HEK293 (cell line): ENCODE measurements around the gene PCSK6.

Source experiments
- ZSCAN16 ChIP-seq: fragments of 450-650 bp; formaldehyde crosslinking; IDR thresholded peaks from 2 replicates; pipeline ENCODE4 v1.5.1; 2016; ENCODE audit warnings: missing biosample characterization, missing genetic modification characterization
- ZXDB ChIP-seq: fragments of 450-650 bp; formaldehyde crosslinking; IDR thresholded peaks from 2 replicates; pipeline ENCODE4 v1.5.1; 2016; ENCODE audit warnings: missing biosample characterization, missing genetic modification characterization

GRCh38 chr15:101310508-101310907, 179.0 kb downstream of the PCSK6 start:
- TF ChIP-seq ZXDB (tag by site-specific recombination) (no peak), ZSCAN16 (tag by site-specific recombination) (no peak)
